A673 (cell line): ENCODE results near the gene CPNE2. TPM values are rescaled to one million over a fixed set of nuclear protein-coding genes. Genes with fewer than 3 reads are reported as not detected.

Experiments
- BruUV-seq: library from RNA; stranded (reverse); fragments of 400-500 nt; replicated peaks from 2 replicates; lab custom pipeline; 2021; lab: Mats Ljungman, UMichigan
- CTCF ChIA-PET: fragments of 300-600 bp; sonication (Branson Sonifier 250); formaldehyde crosslinking; loops from one replicate; lab custom pipeline; 2022; ENCODE audit warnings: antibody characterized with exemption; lab: Charles Lee
- POLR2A ChIA-PET: fragments of 300-600 bp; sonication (Branson Sonifier 250); formaldehyde crosslinking; loops from one replicate; lab custom pipeline; 2022; ENCODE audit warnings: antibody characterized with exemption; ENCODE audit not compliant: low non-redundant PET; lab: Charles Lee
- DNase-seq: peaks from one replicate; pipeline ENCODE4 v3.0.0-alpha.2; 2015; ENCODE audit warnings: low spot score
- H3K27ac ChIP-seq: fragments of 200-600 bp; sonication (generic); 2 replicates; pipeline ENCODE4 v1.5.1; 2016; ENCODE audit warnings: mixed run types, low read depth, mild to moderate bottlenecking, mixed read lengths, antibody characterized with exemption, low read length; ENCODE audit not compliant: poor library complexity, severe bottlenecking
- H3K27me3 ChIP-seq: fragments of 200-600 bp; sonication (generic); replicated peaks from 2 replicates; pipeline ENCODE4 v1.6.1; 2017; ENCODE audit warnings: mixed run types, low read depth, mild to moderate bottlenecking, mixed read lengths, antibody characterized with exemption, low read length; ENCODE audit not compliant: insufficient read depth, poor library complexity
- H3K36me3 ChIP-seq: fragments of 200-600 bp; sonication (generic); 2 replicates; pipeline ENCODE4 v1.6.1; 2016; ENCODE audit warnings: mixed run types, mild to moderate bottlenecking, mixed read lengths, antibody characterized with exemption, low read length; ENCODE audit not compliant: insufficient read depth, poor library complexity, severe bottlenecking
- H3K4me1 ChIP-seq: fragments of 200-600 bp; sonication (generic); 2 replicates; pipeline ENCODE4 v1.6.1; 2017; ENCODE audit warnings: mixed run types, mild to moderate bottlenecking, mixed read lengths, antibody characterized with exemption, low read length; ENCODE audit not compliant: insufficient read depth, poor library complexity, severe bottlenecking
- H3K4me3 ChIP-seq: fragments of 200-600 bp; sonication (generic); 2 replicates; pipeline ENCODE4 v1.5.1; 2016; ENCODE audit warnings: low read depth, mixed run types, mild to moderate bottlenecking, mixed read lengths, low read length; ENCODE audit not compliant: poor library complexity, severe bottlenecking
- H3K9me3 ChIP-seq: fragments of 200-600 bp; sonication (generic); 2 replicates; pipeline ENCODE4 v1.6.1; 2016; ENCODE audit warnings: mixed run types, low read depth, mild to moderate bottlenecking, mixed read lengths, antibody characterized with exemption, low read length; ENCODE audit not compliant: poor library complexity, severe bottlenecking
- EZH2 ChIP-seq: fragments of 200-600 bp; sonication (generic); IDR thresholded peaks from 2 replicates; pipeline ENCODE4 v1.6.1; 2017; ENCODE audit warnings: borderline replicate concordance, low read depth, mild to moderate bottlenecking, mixed read lengths, antibody characterized with exemption, low read length; ENCODE audit not compliant: poor library complexity, severe bottlenecking
- intact Hi-C: fragments of 100-400 bp; cut with micrococcal nuclease; formaldehyde crosslinking; loops from one replicate; pipeline ENCODE4 v1.10.0; 2022; ENCODE audit not compliant: unreplicated experiment
- total RNA-seq: library from RNA; stranded (reverse); gene quantifications from 2 replicates; pipeline ENCODE4 v1.2.3, GENCODE V29; 2021
- TF ChIP-seq, protein P1 (sequence below): fragments of 300-800, 200-600 bp; sonication (generic); conservative IDR thresholded peaks from 2 replicates; pipeline ENCODE4 v1.5.1; 2017; ENCODE audit warnings: low read depth, mild to moderate bottlenecking, antibody characterized with exemption, low read length, moderate library complexity, mixed read lengths

CPNE2 gene
- total RNA-seq, 1 experiment from 2014 or later, result 38.1 TPM

DNA sequence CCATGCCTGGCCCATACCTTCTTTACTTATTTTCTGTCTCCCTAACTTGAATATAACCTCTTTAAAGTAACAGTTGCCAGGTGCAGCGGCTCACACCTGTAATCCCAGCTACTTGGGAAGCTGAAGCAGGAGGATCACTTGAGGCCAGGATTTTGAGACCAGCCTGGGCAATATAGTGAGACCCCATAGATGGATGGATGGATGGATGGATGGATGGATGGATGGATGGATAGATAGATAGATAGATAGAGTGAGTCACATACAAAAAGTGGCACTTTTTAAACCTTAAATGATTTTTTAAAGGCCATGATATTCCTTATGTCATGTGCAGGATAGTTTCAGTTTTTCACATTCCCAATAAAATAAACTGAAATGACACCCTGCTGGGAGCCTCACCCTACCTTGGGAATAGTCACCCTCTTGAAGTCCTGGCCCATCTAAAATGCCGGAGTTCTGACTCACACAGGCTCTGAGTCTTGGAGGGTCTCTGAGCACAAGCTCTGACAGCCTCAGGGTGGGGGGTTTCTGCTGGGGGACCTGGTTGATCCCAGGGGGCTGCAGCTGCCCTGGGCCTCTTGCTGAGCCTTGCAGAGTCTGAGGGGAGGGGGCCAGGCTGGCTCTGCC is 26.2 kb downstream of the CPNE2 start:
- no TSS peak for BruUV-seq
- Histone ChIP-seq H3K4me3 (no peak overlapping the region), H3K4me1 (peaks cover 13% of the 10 kb centered on the region), H3K9me3 (no peaks in the 10 kb centered on the region), H3K27me3 (no peaks in the 10 kb centered on the region), H3K36me3 (peaks cover under 1% of the 10 kb centered on the region), H3K27ac (no peak overlapping the region)
- TF ChIP-seq, protein P1, sequence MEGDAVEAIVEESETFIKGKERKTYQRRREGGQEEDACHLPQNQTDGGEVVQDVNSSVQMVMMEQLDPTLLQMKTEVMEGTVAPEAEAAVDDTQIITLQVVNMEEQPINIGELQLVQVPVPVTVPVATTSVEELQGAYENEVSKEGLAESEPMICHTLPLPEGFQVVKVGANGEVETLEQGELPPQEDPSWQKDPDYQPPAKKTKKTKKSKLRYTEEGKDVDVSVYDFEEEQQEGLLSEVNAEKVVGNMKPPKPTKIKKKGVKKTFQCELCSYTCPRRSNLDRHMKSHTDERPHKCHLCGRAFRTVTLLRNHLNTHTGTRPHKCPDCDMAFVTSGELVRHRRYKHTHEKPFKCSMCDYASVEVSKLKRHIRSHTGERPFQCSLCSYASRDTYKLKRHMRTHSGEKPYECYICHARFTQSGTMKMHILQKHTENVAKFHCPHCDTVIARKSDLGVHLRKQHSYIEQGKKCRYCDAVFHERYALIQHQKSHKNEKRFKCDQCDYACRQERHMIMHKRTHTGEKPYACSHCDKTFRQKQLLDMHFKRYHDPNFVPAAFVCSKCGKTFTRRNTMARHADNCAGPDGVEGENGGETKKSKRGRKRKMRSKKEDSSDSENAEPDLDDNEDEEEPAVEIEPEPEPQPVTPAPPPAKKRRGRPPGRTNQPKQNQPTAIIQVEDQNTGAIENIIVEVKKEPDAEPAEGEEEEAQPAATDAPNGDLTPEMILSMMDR, result no peak
- TF ChIP-seq EZH2, result no peak
- intact Hi-C loops, result no loop called here
- DNase-seq, result no peak
- CTCF ChIA-PET, result no interaction called here
- POLR2A ChIA-PET, result no interaction called here

DNA sequence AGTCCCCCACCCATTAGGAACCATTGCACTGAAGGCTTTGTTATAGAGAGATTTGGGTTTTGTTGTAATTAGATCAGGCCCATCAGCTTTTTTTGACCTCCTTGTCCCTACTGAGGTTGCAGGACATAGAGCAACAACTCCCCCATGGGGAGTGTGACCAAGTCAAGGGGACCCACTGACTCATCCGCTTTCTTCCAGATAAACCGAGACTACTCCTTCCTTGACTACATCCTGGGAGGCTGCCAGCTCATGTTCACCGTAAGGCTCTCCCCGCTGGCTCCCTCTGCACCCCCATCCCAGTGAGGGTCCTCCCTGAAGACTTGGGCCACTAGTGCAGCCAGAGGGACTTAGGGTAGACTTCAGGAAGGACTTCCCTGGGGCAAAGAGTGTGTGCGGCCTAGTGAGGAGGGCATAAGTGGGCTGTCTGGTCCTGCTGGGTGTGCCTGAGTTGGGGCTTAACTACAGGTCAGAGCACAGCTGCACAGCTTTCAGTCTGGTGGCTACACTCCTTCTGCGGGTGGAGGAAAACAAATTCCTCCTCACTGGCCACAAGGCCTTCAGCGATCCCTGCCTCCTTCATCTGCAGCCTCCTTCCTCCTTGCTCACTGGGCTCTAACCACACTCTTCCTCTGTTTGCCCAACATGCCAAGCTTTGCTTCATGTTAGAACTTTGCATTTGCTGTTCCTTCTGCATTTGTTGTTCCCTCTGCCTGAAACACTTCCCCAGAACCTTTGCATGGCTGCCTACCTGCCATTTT is 31.0 kb downstream of the CPNE2 start:
- CTCF ChIA-PET, result no interaction called here
- H3K27ac ChIP-seq, result no peak overlapping the region
- H3K9me3 ChIP-seq, result no peaks in the 10 kb centered on the region
- no peaks in the 10 kb centered on the region for H3K36me3 ChIP-seq
- no TSS peak for BruUV-seq
- TF ChIP-seq EZH2, result no peak
- TF ChIP-seq, protein P1, result no peak
- intact Hi-C loops, result no loop called here
- H3K4me3 ChIP-seq, result no peak overlapping the region
- no peaks in the 10 kb centered on the region for H3K4me1 ChIP-seq
- no peaks in the 10 kb centered on the region for H3K27me3 ChIP-seq
- no peak for DNase-seq
- POLR2A ChIA-PET, result interaction anchor here (0.7 kb wide), 2 partner anchors 19 to 69 kb away, joined by 3 to 9 read pairs; no protein-coding TSS in a partner anchor

DNA sequence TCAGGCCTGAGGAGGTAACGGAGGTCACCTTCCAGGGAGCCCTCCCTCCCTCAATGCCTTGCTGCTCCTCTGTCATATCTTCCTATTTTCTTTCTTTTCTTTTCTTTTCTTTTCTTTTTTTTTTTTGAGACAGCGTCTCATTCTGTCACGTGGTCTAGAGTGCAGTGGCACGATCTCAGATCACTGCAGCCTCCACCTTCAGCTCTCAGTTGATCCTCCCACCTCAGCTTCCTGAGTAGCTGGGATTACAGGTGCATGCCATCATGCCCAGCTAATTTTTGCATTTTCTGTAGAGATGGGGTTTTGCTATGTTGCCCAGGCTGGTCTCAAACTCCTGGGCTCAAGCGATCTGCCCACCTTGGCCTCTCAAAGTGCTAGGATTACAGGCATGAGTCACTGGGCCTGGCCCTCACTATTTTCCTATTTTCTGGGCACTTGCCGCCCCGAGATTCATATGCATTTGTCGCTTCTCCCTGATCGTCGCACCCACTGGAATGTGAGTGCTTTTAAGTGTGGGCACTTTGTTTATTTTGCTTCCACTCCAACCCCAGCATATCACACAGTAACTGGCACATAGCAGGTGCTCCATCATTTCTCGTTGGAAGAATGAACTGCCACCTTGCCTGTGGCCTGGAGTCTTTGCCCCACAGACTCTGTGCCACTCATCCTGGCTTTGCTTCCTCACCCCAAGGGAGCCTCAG is 31.7 kb downstream of the CPNE2 start:
- Histone ChIP-seq H3K9me3 (no peaks in the 10 kb centered on the region), H3K27ac (no peak overlapping the region), H3K27me3 (no peaks in the 10 kb centered on the region), H3K36me3 (no peaks in the 10 kb centered on the region), H3K4me3 (no peak overlapping the region), H3K4me1 (no peaks in the 10 kb centered on the region)
- POLR2A ChIA-PET, result no interaction called here
- no TSS peak for BruUV-seq
- intact Hi-C loops, result no loop called here
- CTCF ChIA-PET, result no interaction called here
- TF ChIP-seq EZH2, result no peak
- TF ChIP-seq, protein P1, result no peak
- no peak for DNase-seq
